ENCODE data around the gene MPL.

Gene MPL

DNA sequence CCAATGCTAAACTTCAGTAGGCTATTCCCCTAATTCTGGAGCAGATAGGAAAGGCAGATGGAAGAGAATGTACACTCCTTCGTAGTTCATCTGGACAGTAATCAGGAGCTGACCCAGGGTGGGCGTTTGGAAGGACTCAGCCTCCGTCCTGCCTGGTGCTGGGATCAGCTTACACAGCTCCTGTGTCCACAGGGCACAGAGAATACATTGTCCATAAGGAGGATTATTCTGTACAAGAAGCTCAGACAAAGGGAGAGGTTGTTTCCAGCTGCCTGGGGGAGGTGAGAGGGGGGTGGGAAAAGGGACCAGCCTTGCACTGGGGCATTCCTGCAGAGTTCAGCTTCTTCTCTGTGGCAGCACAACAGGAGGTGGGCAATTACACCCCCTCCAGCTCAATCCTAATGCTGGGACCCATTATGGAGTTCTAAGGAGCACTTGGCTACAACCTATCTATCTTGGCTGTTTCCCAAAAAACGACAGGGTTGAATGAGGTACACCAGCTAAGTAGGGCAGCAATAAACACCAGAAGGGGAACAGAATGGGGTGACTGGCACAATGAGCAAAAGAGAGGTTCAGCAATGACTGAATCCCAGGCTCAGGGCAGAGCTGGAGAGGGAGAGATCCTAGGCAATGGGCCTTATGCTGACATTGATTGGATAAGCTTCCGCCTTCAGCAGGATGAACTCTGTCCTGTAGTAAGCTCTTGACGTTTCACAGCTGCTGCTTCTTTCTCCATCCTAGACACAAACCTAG, 44.6 kb downstream of the MPL start:
- TF ChIP-seq, protein P1, sequence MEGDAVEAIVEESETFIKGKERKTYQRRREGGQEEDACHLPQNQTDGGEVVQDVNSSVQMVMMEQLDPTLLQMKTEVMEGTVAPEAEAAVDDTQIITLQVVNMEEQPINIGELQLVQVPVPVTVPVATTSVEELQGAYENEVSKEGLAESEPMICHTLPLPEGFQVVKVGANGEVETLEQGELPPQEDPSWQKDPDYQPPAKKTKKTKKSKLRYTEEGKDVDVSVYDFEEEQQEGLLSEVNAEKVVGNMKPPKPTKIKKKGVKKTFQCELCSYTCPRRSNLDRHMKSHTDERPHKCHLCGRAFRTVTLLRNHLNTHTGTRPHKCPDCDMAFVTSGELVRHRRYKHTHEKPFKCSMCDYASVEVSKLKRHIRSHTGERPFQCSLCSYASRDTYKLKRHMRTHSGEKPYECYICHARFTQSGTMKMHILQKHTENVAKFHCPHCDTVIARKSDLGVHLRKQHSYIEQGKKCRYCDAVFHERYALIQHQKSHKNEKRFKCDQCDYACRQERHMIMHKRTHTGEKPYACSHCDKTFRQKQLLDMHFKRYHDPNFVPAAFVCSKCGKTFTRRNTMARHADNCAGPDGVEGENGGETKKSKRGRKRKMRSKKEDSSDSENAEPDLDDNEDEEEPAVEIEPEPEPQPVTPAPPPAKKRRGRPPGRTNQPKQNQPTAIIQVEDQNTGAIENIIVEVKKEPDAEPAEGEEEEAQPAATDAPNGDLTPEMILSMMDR (conservative IDR thresholded peaks at IDR 0.05; ENCODE audit: low read depth, low read length), result no peak
- no peak for DNase-seq (ENCODE audit: low read depth)
- no peak overlapping the region for H3K4me3 ChIP-seq (ENCODE audit: low read depth, low read length)

DNA sequence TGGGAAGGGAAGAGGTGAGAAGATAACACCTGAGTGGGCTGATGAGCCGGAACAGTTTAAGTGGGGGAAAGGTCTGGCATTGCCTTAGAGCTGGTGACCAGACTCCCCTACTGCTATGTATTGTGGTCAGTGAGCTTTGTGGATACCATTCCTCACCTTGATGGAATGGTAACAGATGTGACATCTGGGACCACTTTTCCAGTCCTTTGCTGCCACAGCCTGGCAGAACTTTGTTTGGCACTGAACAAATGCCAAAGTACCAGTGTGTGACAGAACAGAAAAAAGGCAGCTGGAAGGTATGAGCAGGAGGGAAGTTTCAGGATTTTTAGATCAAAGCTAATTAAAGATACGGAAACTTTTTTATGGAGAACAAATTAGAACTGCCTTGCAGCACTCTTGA, 45.8 kb downstream of the MPL start:
- TF ChIP-seq, protein P1 (conservative IDR thresholded peaks at IDR 0.05; ENCODE audit: low read depth, low read length), result peak; percentile 9
- no peak for DNase-seq (ENCODE audit: low read depth)
- no peak overlapping the region for H3K4me3 ChIP-seq (ENCODE audit: low read depth, low read length)

DNA sequence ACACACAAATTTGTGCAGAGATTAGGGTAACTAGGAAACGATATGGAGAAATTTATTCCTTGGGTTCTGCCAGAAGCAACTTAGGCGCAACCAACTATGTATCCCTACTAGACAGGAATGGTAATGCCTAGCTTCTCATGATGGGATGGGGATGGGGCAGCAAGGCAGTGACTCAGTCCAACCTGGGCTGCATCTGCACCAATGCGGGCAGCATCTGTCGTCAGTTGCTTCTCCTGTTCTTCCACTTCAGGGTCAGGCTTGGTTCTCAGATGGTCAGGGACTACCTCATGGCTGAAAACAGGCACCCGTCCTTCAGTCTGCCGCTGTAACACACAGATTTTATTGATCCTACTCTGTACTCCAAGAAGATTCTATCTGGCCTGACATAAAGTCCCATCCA, 49.1 kb downstream of the MPL start:
- no peak overlapping the region for H3K4me3 ChIP-seq (ENCODE audit: low read depth, low read length)
- DNase-seq (ENCODE audit: low read depth), result no peak
- TF ChIP-seq, protein P1 (conservative IDR thresholded peaks at IDR 0.05; ENCODE audit: low read depth, low read length), result no peak

DNA sequence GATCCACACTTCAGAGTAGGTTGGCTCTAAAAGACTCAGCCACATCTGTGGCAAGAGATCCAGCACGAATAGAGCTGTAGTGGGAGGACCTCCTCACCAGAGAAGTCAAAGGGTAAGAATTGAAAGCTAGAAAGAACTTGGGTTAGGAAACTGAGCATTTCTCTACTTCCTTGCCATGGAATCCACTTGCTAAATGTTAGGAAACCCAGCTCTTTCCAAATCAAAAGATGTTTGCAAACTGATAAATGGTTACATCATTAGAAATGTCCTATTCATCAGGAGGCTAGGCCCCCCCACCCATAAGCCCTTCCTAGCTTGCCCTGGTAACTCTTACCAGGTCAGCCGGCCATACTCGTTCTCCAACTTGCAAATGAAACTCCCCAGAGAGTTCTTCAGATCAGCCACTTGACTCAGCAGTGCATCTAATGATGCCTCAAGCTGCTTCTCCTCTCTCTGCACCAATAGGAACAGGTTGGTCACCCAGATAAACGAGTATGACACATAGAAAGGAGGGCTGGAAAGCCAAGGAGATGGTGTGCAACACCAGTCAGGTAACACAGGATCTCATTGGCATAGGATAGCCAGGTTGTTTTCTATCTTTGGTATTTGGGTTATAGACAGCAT, 50.5 kb downstream of the MPL start:
- peak overlapping the region; percentile 89 for H3K4me3 ChIP-seq (ENCODE audit: low read depth, low read length)
- TF ChIP-seq, protein P1 (conservative IDR thresholded peaks at IDR 0.05; ENCODE audit: low read depth, low read length), result no peak
- DNase-seq (ENCODE audit: low read depth), result peak; percentile 23

DNA sequence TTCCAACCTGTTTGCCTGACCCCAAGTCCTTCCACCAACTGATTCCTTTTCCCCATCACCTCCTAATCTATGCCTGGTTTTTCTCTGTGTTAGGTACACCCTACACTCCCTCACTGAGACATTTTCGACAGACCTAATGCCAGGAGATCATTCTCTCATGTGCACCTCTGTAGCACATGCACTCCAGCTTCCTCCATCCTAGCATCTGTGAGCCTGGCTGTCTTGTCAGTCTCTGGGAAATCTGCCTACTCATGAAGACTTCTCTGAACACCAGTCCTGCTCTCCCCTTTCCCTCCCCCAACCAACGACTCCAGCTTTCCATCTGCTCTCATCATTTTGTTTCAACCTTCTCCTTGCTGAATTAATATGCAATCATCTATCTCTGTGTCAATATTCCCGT, 51.0 kb downstream of the MPL start:
- TF ChIP-seq, protein P1 (conservative IDR thresholded peaks at IDR 0.05; ENCODE audit: low read depth, low read length), result no peak
- no peak for DNase-seq (ENCODE audit: low read depth)
- H3K4me3 ChIP-seq (ENCODE audit: low read depth, low read length), result peak overlapping the region; percentile 89

DNA sequence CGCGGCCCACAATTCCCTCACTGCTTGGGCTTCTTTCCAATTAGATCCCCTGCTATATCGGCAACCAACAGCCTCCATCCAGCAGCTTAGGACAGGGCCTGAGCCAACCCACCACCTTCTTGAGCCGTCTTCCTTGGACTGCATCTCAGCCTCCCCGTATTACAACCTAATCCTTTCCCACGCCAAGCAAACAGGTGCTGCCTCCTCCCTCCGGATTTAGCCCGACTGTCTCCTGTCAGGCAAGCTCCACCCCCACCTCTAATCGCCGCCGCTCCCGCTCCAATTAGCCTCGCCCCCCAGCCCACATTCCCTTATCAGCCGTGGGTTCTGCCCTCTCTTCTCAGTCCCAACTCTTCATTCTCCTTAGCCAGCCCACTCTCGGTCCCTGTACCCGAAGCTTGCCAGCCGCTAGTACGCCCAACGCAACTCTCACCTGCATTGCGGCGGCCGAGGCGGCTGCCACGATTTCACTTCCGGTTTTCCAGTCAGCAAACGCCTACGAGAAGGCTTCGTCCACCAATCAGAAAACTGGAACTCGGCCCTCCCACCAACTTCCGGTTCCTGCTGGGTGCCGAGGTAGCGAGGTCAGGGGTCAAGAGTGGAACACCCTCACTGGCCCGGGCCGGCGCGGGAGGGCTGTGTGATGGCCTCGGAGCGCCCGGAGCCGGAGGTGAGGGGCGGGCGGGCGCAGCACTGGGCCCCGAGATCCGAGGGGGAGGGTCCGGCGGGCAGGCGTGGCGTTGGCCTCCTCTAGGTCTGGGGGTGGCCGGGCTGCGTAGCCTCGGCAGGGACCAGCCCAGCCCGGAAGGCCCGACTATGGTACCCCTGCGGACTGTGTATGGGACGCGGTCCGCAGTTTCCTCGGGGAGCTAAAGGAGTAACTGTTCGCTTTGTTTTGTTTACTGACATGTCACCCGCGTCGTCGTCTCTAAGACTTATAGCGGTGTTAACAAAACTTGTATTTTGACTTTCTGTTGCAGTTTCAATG, 52.0 kb downstream of the MPL start, which contains the start of the genes MED8 and SZT2:
TSS of gene MED8 (minus strand) at position 475 of the 988 bp plus-strand sequence. CDS start at position 439, 36 bp downstream.
TSS of gene SZT2 (plus strand) at position 574 of the 988 bp plus-strand sequence. CDS start at position 644, 70 bp downstream.
- H3K4me3 ChIP-seq (ENCODE audit: low read depth, low read length), result peak within 1 kb of the TSS; percentile 89
- TF ChIP-seq, protein P1 (conservative IDR thresholded peaks at IDR 0.05; ENCODE audit: low read depth, low read length), result no peak
- peak; percentile 92 for DNase-seq (ENCODE audit: low read depth)

Data from choroid plexus epithelial cell (primary cell).